Renal cortex interstitium (tissue), 15 donors: ENCODE measurements around the gene TSPAN15. TPM values are rescaled to one million over a fixed set of nuclear protein-coding genes. Genes with fewer than 3 reads are reported as not detected.

ENCODE experiments used
- DNase-seq, 11 donors: peaks; one replicate each; pipeline ENCODE4 v3.0.0-alpha.2; 2013; ENCODE audit warnings: low read depth in 9 of 11, low spot score in 4 of 11; ENCODE audit errors: extremely low read depth in 1 of 11
- long read RNA-seq, 16 experiments: transcript quantifications; one replicate each; lab custom pipeline, GENCODE V29; 2026
- polyA plus RNA-seq, 3 donors: library from polyadenylated mRNA; unstranded; fragments of 120-200 nt; gene quantifications; one replicate each; pipeline ENCODE4 v1.2.1, GENCODE V29; 2013; ENCODE audit not compliant: insufficient read length in 3 of 3

The TSPAN15 gene
- polyA plus RNA-seq, result 10 to 100 TPM; 42.3 to 56.0 (median 46.8) TPM
- long read RNA-seq, donor 1, transcript TSPAN15-201 (8 exons, 1,698 nt), result major isoform, 17 of 24 reads
- long read RNA-seq, donor 1, partial matches to known transcripts, result 6 of 24 reads
- long read RNA-seq, donor 1, other reads (novel, unspliced or antisense), result 0 of 24 reads
- long read RNA-seq, donor 2, transcript TSPAN15-201 (8 exons, 1,698 nt), result major isoform, 6 of 9 reads
- long read RNA-seq, donor 2, partial matches to known transcripts, result 0 of 9 reads
- long read RNA-seq, donor 2, other reads (novel, unspliced or antisense), result 0 of 9 reads
- long read RNA-seq, donor 3, transcript TSPAN15-201 (8 exons, 1,698 nt), result major isoform, 30 of 34 reads
- long read RNA-seq, donor 3, partial matches to known transcripts, result 0 of 34 reads
- long read RNA-seq, donor 3, other reads (novel, unspliced or antisense), result 0 of 34 reads
- long read RNA-seq, donor 4, transcript TSPAN15-201 (8 exons, 1,698 nt), result major isoform, 17 of 20 reads
- long read RNA-seq, donor 4, partial matches to known transcripts, result 0 of 20 reads
- long read RNA-seq, donor 4, other reads (novel, unspliced or antisense), result 0 of 20 reads
- long read RNA-seq, donor 5, result 0 reads
- long read RNA-seq, donor 6, transcript TSPAN15-201 (8 exons, 1,698 nt), result major isoform, 12 of 13 reads
- long read RNA-seq, donor 6, partial matches to known transcripts, result 0 of 13 reads
- long read RNA-seq, donor 6, other reads (novel, unspliced or antisense), result 0 of 13 reads
- long read RNA-seq, donor 7, transcript TSPAN15-201 (8 exons, 1,698 nt), result major isoform, 19 of 20 reads
- long read RNA-seq, donor 7, partial matches to known transcripts, result 0 of 20 reads
- long read RNA-seq, donor 7, other reads (novel, unspliced or antisense), result 0 of 20 reads
- long read RNA-seq, donor 8, transcript TSPAN15-201 (8 exons, 1,698 nt), result major isoform, 38 of 49 reads
- long read RNA-seq, donor 8, partial matches to known transcripts, result 10 of 49 reads
- long read RNA-seq, donor 8, other reads (novel, unspliced or antisense), result 0 of 49 reads
- long read RNA-seq, donor 9, transcript TSPAN15-201 (8 exons, 1,698 nt), result major isoform, 26 of 42 reads
- long read RNA-seq, donor 9, partial matches to known transcripts, result 13 of 42 reads
- long read RNA-seq, donor 9, other reads (novel, unspliced or antisense), result 0 of 42 reads
- long read RNA-seq, donor 10, transcript TSPAN15-201 (8 exons, 1,698 nt), result major isoform, 22 of 22 reads
- long read RNA-seq, donor 10, partial matches to known transcripts, result 0 of 22 reads
- long read RNA-seq, donor 10, other reads (novel, unspliced or antisense), result 0 of 22 reads
- long read RNA-seq, donor 11, transcript TSPAN15-201 (8 exons, 1,698 nt), result major isoform, 7 of 8 reads
- long read RNA-seq, donor 11, partial matches to known transcripts, result 0 of 8 reads
- long read RNA-seq, donor 11, other reads (novel, unspliced or antisense), result 0 of 8 reads
- long read RNA-seq, donor 12, transcript TSPAN15-201 (8 exons, 1,698 nt), result major isoform, 7 of 7 reads
- long read RNA-seq, donor 12, partial matches to known transcripts, result 0 of 7 reads
- long read RNA-seq, donor 12, other reads (novel, unspliced or antisense), result 0 of 7 reads
- long read RNA-seq, donor 13, result 0 reads
- long read RNA-seq, donor 14, transcript TSPAN15-201 (8 exons, 1,698 nt), result major isoform, 19 of 20 reads
- long read RNA-seq, donor 14, partial matches to known transcripts, result 0 of 20 reads
- long read RNA-seq, donor 14, other reads (novel, unspliced or antisense), result 0 of 20 reads
- long read RNA-seq, donor 15, transcript TSPAN15-201 (8 exons, 1,698 nt), result major isoform, 5 of 12 reads
- long read RNA-seq, donor 15, partial matches to known transcripts, result 5 of 12 reads
- long read RNA-seq, donor 15, other reads (novel, unspliced or antisense), result 0 of 12 reads
- long read RNA-seq, donor 16, transcript TSPAN15-201 (8 exons, 1,698 nt), result major isoform, 38 of 44 reads
- long read RNA-seq, donor 16, partial matches to known transcripts, result 0 of 44 reads
- long read RNA-seq, donor 16, other reads (novel, unspliced or antisense), result 0 of 44 reads

DNA sequence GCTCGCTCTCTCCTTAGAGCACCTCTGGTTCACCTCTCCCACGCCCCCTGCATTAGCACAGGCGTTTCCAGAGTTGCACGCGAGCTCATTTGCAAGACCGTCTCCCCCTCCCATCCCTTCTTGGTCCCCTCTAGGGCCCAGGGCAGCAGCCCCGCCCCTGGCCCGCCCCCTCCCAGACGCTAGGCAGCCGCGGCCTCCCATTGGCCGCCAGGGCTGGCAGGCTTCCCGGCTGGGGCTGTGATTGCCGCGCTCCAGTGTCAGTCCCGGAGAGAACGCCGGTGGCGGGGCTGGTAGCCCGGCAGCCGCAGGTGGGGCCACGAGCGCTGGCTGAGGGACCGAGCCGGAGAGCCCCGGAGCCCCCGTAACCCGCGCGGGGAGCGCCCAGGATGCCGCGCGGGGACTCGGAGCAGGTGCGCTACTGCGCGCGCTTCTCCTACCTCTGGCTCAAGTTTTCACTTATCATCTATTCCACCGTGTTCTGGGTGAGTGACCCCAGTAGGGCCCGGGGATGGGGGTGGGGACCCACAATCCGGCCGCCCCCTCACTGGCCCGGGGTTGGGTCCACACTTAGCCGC, at the start of gene TSPAN15:
Gene TSPAN15, plus strand, starts transcription at position 257 of the 575 bp plus-strand sequence. Its CDS starts 130 bp downstream, at position 387.
- DNase-seq, result peak in 10 of 11 donors; percentile 59 to 86 (median 80)

DNA sequence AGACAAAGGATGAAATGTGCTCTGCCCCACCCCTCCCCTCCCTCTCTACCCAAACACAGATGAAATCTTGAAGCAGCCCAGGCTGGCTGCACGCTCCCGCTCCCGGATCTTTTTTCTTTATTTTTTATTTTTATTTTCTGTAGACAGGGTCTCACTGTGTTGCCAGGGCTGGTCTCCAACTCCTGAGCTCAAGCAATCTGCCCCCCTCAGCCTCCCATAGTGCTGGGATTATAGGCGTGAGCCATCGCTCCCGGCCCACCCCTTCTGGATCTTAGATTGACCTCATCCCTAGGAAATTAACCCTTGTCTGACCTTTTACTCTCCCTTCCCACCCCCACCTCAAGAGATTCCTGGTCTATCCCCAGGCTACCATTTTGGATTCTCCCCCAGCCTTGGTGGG, 48.9 kb upstream of the TSPAN15 start:
- DNase-seq, result no peak

DNA sequence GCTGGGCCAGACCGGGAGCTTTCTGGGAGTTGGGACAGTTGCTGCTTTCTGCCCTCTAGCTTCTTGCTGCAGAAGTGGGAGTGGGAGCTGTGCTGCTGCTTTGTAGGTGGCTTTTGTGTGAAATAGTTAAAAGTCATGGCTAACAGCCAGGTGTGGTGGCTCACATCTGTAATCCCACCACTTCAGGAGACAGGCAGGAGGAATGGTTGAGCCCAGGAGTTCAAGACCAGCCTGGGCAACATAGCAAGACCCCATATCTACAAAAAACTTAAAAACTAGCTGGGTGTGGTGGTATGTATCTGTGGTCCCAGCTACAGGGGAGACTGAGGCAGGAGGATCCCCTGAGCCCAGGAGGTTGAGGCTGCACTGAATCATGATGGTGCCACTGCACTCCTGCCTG, 48.2 kb upstream of the TSPAN15 start:
- no peak for DNase-seq

DNA sequence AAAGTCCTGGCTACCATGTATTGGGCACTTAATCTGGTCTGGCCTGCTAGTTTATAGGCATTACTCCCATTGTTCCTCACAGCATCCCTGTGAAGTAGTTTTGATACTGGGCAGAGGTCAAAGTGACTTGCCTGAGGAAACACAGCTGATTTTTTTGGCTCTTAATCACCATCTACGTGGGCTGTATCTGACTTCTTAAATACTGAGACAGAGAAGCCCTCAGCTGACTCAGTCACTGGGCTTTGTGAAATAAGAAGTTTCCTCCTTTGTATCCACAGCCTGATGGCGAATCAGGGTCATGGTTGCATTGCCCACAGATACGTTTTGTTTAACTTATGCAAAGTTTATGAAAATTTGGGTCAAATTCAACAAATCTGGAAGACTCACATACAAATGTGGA, 47.7 kb upstream of the TSPAN15 start:
- no peak for DNase-seq

DNA sequence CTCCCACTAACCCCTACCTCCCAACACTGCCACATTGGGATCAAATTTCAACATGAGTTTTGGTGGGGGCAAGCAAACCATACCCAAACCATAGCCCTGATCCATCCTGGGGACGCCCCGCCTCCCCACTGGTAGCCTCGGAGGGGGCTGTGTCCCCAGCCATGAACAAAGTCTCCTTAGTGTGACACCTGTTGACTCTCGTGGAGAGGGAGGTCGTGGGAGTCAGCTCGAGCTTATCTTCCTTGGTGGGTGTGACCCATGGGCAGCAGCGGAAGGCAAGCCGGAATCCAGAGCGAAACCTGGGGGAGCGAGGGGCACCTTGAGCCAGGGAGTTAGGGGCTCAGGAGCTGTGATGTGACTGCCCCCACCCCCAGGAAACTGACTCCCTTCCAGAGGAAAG, 46.5 kb upstream of the TSPAN15 start:
- DNase-seq, result no peak

DNA sequence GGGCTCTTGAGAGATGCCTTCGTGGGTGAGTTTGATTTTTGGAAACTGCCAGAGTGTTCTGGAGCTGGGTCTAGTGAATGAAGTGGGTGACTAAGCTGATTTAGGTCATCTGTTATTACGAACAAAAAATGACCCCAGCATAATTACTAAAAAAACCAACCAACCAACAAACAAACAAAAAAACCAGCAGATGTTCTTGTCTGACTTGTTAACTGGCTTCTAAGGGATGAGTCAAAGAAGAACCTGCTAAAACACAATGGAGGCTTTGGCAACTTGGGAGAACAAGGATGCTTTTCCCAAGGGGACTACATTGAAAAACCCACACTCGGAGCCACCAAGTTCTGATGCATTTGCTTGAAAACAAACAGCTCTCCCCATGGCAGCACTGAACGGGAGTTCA, 46.0 kb upstream of the TSPAN15 start:
- no peak for DNase-seq

DNA sequence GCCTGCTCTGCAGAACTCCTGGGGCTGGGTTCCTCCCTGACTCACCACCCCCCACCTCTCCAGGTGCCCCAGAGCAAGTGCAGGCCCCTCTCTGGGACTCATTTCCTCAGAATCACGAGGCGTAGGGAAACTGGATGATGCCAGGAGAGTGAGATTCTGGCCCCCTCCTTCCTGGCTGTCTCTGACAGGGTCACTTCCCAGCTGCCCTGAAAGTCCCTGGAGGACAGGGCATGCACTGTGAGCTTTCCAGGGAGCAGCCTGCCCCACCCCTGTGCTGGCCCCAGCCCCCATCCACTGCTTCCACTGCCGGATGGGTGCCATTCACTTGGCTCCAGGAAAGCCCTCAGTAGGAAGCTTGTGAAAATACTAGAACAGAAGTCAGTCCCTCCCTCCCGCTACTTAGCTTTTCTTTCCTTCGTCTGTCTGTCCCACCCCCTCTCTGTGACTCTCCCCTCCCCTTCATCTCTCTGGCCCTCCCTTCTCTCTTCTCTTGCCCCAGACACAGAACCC, 44.9 kb upstream of the TSPAN15 start:
- no peak for DNase-seq

DNA sequence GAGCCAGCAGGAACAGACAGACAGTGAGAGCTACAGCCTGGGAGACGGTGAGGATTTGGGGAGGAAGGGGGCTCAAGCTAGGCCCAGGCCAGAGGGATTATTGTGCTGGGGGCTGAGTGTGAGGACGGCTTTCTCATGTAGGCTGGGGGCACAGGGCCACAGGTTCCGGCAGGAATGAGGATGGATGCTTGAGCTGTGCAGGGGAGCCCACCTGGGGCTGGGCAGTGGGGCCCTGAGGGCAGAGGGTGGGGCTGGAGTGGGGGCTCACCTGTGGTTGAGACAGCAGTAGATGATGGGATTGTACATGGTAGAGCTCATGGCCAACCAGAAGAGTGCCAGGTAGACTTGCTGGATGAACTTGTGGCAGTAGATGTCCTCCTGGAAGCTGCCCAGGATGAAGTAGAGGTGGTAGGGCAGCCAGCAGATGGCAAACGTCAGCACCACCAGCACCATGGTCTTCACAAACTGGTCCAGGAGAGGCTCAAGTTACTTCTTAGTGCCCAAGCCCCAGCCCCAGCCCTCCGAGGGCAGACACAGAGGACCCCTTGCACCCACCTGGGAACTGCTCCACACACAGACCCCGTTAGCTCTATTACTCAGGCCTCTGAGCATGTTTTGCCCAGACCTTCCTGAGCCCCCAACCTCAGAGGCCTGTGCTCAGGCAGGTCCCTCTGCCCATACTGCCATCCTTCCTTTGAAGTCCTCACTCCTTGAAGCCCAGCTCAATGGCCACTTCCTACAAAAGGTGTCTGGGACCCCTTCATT, 44.3 kb upstream of the TSPAN15 start:
- DNase-seq, result no peak

DNA sequence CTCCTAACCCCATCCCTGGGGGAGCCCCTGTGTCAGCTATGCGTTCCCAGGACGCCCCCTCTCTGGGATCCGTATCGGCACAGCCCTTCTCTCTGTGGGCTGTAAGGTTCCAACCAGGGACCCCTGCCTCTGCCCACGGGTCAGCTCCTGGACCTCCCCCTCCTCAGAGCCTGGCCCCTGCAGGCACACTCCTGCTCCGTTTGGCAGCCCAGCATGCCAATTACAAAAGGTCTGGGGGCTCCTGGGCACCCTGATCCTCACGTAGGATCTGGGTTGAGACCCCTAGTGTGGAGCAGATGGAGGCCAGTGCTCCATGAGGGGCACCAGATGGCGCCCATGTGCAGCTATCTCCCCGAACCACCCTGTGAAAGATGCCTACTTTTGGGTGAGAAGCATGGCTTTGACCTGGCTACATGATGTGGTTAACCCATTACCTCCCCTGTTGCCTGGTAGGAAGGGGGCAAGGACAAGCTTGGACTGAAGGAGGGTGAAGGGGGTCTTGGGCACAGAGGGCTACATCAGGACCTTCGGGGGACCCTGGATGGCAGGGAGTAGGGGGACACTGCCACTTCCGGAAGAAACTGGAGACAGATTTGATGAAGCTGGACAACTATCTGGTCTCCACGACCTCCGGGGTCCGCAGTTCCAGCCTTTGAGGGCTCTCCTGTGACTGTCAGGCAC, 43.5 kb upstream of the TSPAN15 start:
- no peak for DNase-seq

DNA sequence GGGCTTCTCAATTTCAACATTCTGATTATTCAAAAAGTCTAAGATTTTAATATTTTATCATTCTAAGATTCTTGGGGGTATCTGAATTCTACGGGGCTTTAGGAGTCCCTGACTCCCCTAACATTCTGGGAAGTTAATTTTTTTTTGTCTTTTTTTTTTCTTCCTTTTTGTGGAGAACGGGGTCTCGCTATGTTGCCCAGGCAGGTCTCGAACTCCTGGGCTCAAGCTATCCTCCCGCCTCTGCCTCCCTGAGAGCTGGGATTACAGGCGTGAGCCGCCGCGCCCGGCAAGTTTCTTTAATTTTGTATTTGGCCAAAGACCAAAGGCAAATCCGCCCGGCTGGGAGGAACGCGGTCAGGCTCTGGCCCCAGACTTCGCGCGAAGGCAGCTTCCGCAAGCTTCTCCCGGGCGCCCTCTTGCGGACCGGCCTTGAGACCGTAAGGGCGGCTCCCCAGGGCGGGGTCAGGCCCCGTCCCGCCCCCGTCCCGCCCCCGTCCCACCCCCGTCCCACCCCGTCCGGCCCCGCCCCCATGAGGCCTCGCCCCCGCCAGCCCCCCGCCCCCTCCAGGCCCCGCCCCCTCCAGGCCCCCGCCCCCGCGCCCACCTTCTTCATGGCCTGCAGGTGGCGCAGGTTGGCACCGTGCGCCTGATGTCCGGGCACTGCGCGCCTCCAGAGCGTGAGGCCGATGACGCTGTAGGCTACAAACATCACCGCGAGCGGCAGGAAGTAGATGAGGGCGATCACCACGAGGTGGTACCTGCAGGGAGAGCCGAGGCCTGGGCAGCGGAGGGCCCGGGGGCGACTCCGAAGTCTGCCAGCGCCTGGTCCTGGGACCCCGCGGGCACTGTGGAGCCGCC, 42.7 kb upstream of the TSPAN15 start:
- peak; percentile 77 to 90 (median 86) for DNase-seq

DNA sequence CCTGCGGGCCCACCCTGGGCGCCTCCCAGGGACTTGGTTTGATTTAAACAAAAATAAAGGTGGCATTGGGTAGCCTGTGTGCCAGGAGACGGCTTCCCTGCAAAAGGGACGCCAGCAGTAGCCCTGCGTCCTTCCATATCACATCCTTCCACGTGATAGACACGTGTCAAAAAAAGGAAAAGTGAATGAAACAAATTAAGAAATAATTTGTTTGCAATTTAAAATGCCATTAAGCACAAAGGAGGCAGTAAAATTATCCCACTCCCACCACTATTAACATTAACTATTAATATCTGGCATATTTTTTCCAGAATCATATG, 42.1 kb upstream of the TSPAN15 start:
- DNase-seq, result no peak

DNA sequence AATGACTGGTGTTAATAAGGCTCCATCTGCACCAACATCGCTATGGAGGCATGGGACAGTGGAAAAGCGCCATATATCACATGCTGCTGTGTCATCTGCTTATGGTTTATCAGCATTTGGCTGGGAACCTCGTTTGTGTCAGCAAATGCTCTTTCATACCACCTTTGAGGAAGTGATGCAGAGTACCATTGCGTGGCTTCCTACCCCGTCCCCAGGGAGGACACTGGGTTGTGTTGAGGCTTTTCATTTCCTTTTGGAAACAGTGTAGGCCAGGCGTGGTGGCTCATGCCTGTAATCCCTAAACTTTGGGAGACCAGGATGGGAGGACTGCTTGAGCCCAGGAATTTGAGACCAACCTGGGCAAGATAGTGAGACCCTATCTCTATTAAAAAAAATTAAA, 41.3 kb upstream of the TSPAN15 start:
- DNase-seq, result no peak

DNA sequence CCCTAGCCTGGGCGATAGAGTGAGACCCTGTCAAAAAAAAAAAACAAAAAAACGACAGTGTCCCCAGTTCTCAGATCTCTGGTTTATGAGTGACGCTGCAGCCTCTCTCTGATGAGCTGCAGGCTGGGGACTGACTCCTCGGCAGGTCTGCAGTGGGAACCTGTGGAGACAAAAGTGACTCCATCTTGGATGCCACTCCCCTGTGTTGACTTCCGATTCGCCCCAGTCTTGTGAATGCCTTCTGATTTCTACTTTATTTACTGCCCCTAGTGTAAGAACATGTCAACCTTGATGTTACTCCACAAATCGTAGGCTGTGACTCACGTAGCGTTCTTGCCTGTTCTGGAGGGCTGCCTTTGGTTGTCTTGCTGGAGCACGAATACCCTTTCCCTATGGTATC, 40.8 kb upstream of the TSPAN15 start:
- DNase-seq, result no peak

DNA sequence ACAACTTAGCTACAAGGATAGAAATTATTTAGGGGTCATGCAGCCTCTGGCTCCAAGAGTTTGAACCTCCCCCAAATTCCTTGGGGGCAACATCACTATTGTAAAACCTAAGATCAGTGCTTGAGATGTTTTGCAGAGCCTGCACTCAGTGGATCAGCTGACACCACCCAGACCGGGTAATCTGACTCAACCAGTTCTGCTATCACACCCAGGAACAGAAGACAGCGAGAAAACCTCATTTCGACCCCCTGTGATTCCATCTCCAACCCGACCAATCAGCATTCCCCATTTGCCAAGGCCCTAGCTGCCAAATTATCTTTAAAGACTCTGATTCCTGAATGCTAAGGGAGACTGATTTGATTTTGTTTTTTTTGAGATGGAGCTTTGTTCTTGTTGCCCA, 39.8 kb upstream of the TSPAN15 start:
- DNase-seq, result no peak

DNA sequence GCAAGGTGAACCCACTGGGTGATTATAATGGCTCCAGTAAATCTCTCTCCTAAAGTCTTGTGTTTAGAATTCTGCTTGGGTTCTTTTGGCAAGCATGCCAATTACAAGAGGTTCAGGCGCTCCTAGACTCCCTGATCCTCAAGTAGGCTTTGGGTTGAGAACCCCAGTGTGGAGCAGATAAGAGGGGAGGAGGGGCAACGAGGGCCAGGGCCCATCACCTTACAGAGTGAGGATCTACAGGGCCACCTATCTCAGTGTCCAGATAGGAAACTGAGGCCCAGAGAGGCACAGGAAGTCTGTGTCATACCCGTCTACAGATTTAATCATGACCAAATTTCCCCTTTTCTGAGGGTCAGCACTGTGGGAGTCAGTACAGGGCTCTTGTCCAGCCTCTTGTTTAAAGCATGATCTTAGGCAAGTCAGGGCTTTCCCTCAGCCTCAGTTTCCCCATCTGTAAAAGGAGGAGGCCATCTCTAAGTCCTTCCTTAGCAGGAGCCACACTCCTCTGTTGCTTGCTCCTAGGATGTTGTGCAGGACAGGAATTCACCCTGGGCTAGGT, 39.0 kb upstream of the TSPAN15 start:
- no peak for DNase-seq
